Measurements from ENCODE around the gene DAB2.

Gene DAB2

GRCh38 chr5:39356263-39356662 is 68.5 kb downstream of the DAB2 start:
- Histone ChIP-seq H3K4me3 (ENCODE audit: low read depth, low read length) (no peak overlapping the region), H3K27ac (ENCODE audit: extremely low read depth, low read depth, low read length) (no peak overlapping the region), H3K4me1 (ENCODE audit: control insufficient read depth, insufficient read depth, low read length) (no peaks in the 10 kb centered on the region), H3K9me3 (ENCODE audit: control insufficient read depth, insufficient read depth, low read depth, low read length) (no peaks in the 10 kb centered on the region), H3K36me3 (ENCODE audit: control insufficient read depth in 2 of 2, insufficient read depth in 1 of 2, low read length in 2 of 2) (no peaks in the 10 kb centered on the region)
- no peak for TF ChIP-seq ZNF175 (tag by site-specific recombination; IDR thresholded peaks at IDR 0.05)
- ChIA-PET POLR2A (no interaction called here), CTCF (interaction anchor here (0.6 to 1.6 kb wide), 4 partner anchors 20 to 555 kb away, joined by 3 to 10 read pairs (median 3); no protein-coding TSS in a partner anchor)

- POLR2A ChIA-PET: no interaction called here
- H3K4me3 ChIP-seq (ENCODE audit: low read depth, low read length): no peak overlapping the region
- no peak overlapping the region for H3K27ac ChIP-seq (ENCODE audit: extremely low read depth, low read depth, low read length)
- H3K36me3 ChIP-seq (ENCODE audit: control insufficient read depth in 2 of 2, insufficient read depth in 1 of 2, low read length in 2 of 2): no peaks in the 10 kb centered on the region
- H3K9me3 ChIP-seq (ENCODE audit: control insufficient read depth, insufficient read depth, low read depth, low read length): no peaks in the 10 kb centered on the region
- CTCF ChIA-PET: interaction anchor here (1.6 kb wide), 1 partner anchor 21 kb away, joined by 10 read pairs; no protein-coding TSS in a partner anchor
- no peaks in the 10 kb centered on the region for H3K4me1 ChIP-seq (ENCODE audit: control insufficient read depth, insufficient read depth, low read length)
- TF ChIP-seq ZNF664 (tag by site-specific recombination; IDR thresholded peaks at IDR 0.05) (no peak), ZNF157 (tag by site-specific recombination; IDR thresholded peaks at IDR 0.05) (no peak), ZNF112 (tag by site-specific recombination; IDR thresholded peaks at IDR 0.05) (no peak), ZNF747 (tag by site-specific recombination; IDR thresholded peaks at IDR 0.05) (no peak), ZNF221 (tag by site-specific recombination; IDR thresholded peaks at IDR 0.05; ENCODE audit: borderline replicate concordance) (no peak), ZNF677 (tag by site-specific recombination; IDR thresholded peaks at IDR 0.05) (no peak), ZEB2 (tag by site-specific recombination; IDR thresholded peaks at IDR 0.05) (no peak), ZNF792 (tag by site-specific recombination; IDR thresholded peaks at IDR 0.05) (no peak), SP7 (tag by site-specific recombination; IDR thresholded peaks at IDR 0.05) (no peak), ZNF155 (tag by site-specific recombination; IDR thresholded peaks at IDR 0.05) (no peak)
Measured at GRCh38 chr5:39355324-39355723, 69.5 kb downstream of the DAB2 start.

DNA sequence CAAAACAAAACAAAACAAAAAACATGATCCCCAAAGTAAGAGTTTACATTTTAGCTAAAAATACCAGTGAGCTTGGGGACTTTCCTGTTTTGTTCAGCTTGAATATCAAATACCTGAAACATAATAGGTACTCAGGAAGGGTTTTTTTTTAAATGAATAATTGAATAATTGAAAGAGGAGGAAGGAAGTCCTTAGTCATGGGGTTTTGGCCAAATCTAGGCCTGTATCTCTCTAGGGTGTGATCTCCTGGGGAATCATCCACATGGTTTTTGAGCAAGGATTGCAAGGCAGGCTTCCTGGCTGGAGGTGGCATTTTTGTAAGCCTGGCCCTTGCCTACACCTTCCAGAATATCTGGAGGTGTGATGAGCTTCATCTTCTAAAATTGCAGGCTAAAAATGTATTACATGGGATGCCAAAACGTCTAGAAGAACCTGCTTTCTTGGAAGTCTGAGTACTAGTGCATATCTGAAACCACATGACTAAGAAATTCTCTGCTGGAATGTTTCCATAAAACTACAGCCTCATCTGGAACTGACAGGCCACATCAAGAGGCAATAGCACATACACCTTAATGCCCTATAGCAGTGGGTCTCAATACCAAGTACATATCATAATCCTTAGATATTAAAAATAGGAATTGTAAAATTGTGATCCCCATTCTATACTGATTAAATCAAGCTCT is 70.9 kb downstream of the DAB2 start:
- ChIA-PET CTCF (interaction anchor here (0.8 to 1.6 kb wide), 2 partner anchors 22 to 136 kb away, joined by 4 read pairs; no protein-coding TSS in a partner anchor), POLR2A (interaction anchor here (0.6 kb wide), 1 partner anchor 19 kb away, joined by 4 read pairs; no protein-coding TSS in a partner anchor)

GRCh38 chr5:39352951-39353350 is 71.8 kb downstream of the DAB2 start:
- no peak overlapping the region for H3K27ac ChIP-seq (ENCODE audit: extremely low read depth, low read depth, low read length)
- H3K4me1 ChIP-seq (ENCODE audit: control insufficient read depth, insufficient read depth, low read length): no peaks in the 10 kb centered on the region
- no peaks in the 10 kb centered on the region; the same call in 1 of the 2 replicates for H3K9me3 ChIP-seq (ENCODE audit: control insufficient read depth, insufficient read depth, low read depth, low read length)
- no peak overlapping the region for H3K4me3 ChIP-seq (ENCODE audit: low read depth, low read length)
- ChIA-PET CTCF (interaction anchor here (0.6 to 1.6 kb wide), 2 partner anchors 23 to 205 kb away, joined by 3 to 4 read pairs; no protein-coding TSS in a partner anchor), POLR2A (no interaction called here)
- H3K36me3 ChIP-seq (ENCODE audit: control insufficient read depth in 2 of 2, insufficient read depth in 1 of 2, low read length in 2 of 2): no peaks in the 10 kb centered on the region
- TF ChIP-seq ZNF23 (tag by site-specific recombination; IDR thresholded peaks at IDR 0.05; ENCODE audit: borderline replicate concordance): no peak
- TF ChIP-seq ZNF433 (tag by site-specific recombination; IDR thresholded peaks at IDR 0.05; ENCODE audit: low read depth): no peak
- TF ChIP-seq, protein P1, sequence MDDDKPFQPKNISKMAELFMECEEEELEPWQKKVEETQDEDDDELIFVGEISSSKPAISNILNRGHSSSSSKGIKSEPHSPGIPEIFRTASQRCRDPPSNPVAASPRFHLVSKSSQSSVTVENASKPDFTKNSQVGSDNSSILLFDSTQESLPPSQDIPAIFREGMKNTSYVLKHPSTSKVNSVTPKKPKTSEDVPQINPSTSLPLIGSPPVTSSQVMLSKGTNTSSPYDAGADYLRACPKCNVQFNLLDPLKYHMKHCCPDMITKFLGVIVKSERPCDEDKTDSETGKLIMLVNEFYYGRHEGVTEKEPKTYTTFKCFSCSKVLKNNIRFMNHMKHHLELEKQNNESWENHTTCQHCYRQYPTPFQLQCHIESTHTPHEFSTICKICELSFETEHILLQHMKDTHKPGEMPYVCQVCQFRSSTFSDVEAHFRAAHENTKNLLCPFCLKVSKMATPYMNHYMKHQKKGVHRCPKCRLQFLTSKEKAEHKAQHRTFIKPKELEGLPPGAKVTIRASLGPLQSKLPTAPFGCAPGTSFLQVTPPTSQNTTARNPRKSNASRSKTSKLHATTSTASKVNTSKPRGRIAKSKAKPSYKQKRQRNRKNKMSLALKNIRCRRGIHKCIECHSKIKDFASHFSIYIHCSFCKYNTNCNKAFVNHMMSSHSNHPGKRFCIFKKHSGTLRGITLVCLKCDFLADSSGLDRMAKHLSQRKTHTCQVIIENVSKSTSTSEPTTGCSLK (tag by site-specific recombination; IDR thresholded peaks at IDR 0.05): no peak
- TF ChIP-seq ZNF791 (tag by site-specific recombination; IDR thresholded peaks at IDR 0.05): no peak
- TF ChIP-seq ZNF747 (tag by site-specific recombination; IDR thresholded peaks at IDR 0.05): no peak
- no peak for TF ChIP-seq KLF7 (tag by site-specific recombination; IDR thresholded peaks at IDR 0.05; ENCODE audit: borderline replicate concordance)
- TF ChIP-seq ZNF624 (tag by site-specific recombination; IDR thresholded peaks at IDR 0.05): no peak
- no peak for TF ChIP-seq ZNF341 (tag by site-specific recombination; IDR thresholded peaks at IDR 0.05; ENCODE audit: low read depth)
- TF ChIP-seq, protein P2, sequence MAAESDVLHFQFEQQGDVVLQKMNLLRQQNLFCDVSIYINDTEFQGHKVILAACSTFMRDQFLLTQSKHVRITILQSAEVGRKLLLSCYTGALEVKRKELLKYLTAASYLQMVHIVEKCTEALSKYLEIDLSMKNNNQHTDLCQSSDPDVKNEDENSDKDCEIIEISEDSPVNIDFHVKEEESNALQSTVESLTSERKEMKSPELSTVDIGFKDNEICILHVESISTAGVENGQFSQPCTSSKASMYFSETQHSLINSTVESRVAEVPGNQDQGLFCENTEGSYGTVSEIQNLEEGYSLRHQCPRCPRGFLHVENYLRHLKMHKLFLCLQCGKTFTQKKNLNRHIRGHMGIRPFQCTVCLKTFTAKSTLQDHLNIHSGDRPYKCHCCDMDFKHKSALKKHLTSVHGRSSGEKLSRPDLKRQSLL (tag by site-specific recombination; IDR thresholded peaks at IDR 0.05): no peak
- no peak for TF ChIP-seq BCL11B (tag by site-specific recombination; IDR thresholded peaks at IDR 0.05; ENCODE audit: low read depth)
- no peak for TF ChIP-seq ZNF544 (tag by site-specific recombination; IDR thresholded peaks at IDR 0.05)
- TF ChIP-seq, protein P3, sequence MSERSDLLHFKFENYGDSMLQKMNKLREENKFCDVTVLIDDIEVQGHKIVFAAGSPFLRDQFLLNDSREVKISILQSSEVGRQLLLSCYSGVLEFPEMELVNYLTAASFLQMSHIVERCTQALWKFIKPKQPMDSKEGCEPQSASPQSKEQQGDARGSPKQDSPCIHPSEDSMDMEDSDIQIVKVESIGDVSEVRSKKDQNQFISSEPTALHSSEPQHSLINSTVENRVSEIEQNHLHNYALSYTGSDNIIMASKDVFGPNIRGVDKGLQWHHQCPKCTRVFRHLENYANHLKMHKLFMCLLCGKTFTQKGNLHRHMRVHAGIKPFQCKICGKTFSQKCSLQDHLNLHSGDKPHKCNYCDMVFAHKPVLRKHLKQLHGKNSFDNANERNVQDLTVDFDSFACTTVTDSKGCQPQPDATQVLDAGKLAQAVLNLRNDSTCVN (tag by site-specific recombination; optimal IDR thresholded peaks at IDR 0.05): no peak
- no peak for TF ChIP-seq GLIS1 (tag by site-specific recombination; IDR thresholded peaks at IDR 0.05)

More for the DNA sequence above, 70.9 kb downstream of the DAB2 start:
- Histone ChIP-seq H3K9me3 (ENCODE audit: control insufficient read depth, insufficient read depth, low read depth, low read length) (no peaks in the 10 kb centered on the region; the same call in 1 of the 2 replicates), H3K4me3 (ENCODE audit: low read depth, low read length) (no peak overlapping the region), H3K4me1 (ENCODE audit: control insufficient read depth, insufficient read depth, low read length) (no peaks in the 10 kb centered on the region), H3K36me3 (ENCODE audit: control insufficient read depth in 2 of 2, insufficient read depth in 1 of 2, low read length in 2 of 2) (no peaks in the 10 kb centered on the region), H3K27ac (ENCODE audit: extremely low read depth, low read depth, low read length) (no peak overlapping the region)
- TF ChIP-seq MYNN (tag by site-specific recombination; IDR thresholded peaks at IDR 0.05; ENCODE audit: borderline replicate concordance) (no peak), ZNF132 (tag by site-specific recombination; IDR thresholded peaks at IDR 0.05; ENCODE audit: borderline replicate concordance) (no peak), ZNF521 (tag by site-specific recombination; IDR thresholded peaks at IDR 0.05) (no peak)

Data from HEK293 (cell line).